Germinal center (tissue), 1 donor: ENCODE results near the gene GRIK3.

Experiments used
- DNase-seq: peaks from one replicate; pipeline ENCODE4 v3.0.0; 2012; ENCODE audit warnings: mixed read lengths, low spot score

The GRIK3 gene

GRCh38 chr1:37043101-37043500 is 8.8 kb upstream of the GRIK3 start:
- DNase-seq = no peak

GRCh38 chr1:37042506-37042905 is 8.2 kb upstream of the GRIK3 start:
- no peak for DNase-seq

GRCh38 chr1:37041483-37041882 is 7.2 kb upstream of the GRIK3 start:
- no peak for DNase-seq

GRCh38 chr1:37040773-37041172 is 6.5 kb upstream of the GRIK3 start:
- DNase-seq = no peak

GRCh38 chr1:37040261-37040660 is 5.9 kb upstream of the GRIK3 start:
- no peak for DNase-seq

GRCh38 chr1:37038227-37039093 is 4.1 kb upstream of the GRIK3 start:
- no peak for DNase-seq

GRCh38 chr1:37037690-37038089 is 3.4 kb upstream of the GRIK3 start:
- no peak for DNase-seq

- DNase-seq = no peak
Observed at GRCh38 chr1:37036667-37037053, 2.3 kb upstream of the GRIK3 start.

- no peak for DNase-seq
Observed at GRCh38 chr1:37035796-37036666, 1.7 kb upstream of the GRIK3 start.

GRCh38 chr1:37035014-37035691 is 838 bp upstream of the GRIK3 start:
- no peak for DNase-seq

GRCh38 chr1:37033355-37034101 is 787 bp downstream of the GRIK3 start:
- no peak for DNase-seq

- DNase-seq = no peak
Observed at GRCh38 chr1:37032660-37033354, 1.5 kb downstream of the GRIK3 start.

GRCh38 chr1:37031871-37032270 is 2.4 kb downstream of the GRIK3 start:
- DNase-seq = no peak

GRCh38 chr1:37031429-37031828 is 2.9 kb downstream of the GRIK3 start:
- no peak for DNase-seq

- peak; percentile 10 for DNase-seq
Observed at GRCh38 chr1:37028981-37029617, 5.2 kb downstream of the GRIK3 start.

- DNase-seq = no peak
Observed at GRCh38 chr1:37021502-37021901, 12.8 kb downstream of the GRIK3 start.

GRCh38 chr1:37020653-37021277 is 13.6 kb downstream of the GRIK3 start:
- no peak for DNase-seq

- no peak for DNase-seq
Observed at GRCh38 chr1:37018510-37018909, 15.8 kb downstream of the GRIK3 start.

- no peak for DNase-seq
Observed at GRCh38 chr1:37017720-37018119, 16.6 kb downstream of the GRIK3 start.

GRCh38 chr1:37016121-37016520 is 18.2 kb downstream of the GRIK3 start:
- DNase-seq = no peak
